H1 (cell line): Measurements from ENCODE around the gene CLRN2. TPM values are rescaled to one million over a fixed set of nuclear protein-coding genes. Genes with fewer than 3 reads are reported as not detected.
A peak's percentile ranks its signal among the peaks of the same experiment; 100 is the strongest.

Experiments used
- CTCF ChIA-PET: fragments of 300-600 bp; sonication (Branson Sonifier 250); formaldehyde crosslinking; loops from one replicate; lab custom pipeline; 2021; ENCODE audit not compliant: partially characterized antibody; lab: Charles Lee
- POLR2A ChIA-PET: fragments of 300-600 bp; sonication (Branson Sonifier 250); formaldehyde crosslinking; loops from one replicate; lab custom pipeline; 2021; ENCODE audit warnings: inconsistent platforms; ENCODE audit not compliant: partially characterized antibody; lab: Charles Lee
- DNase-seq, 2 experiments: peaks; one replicate each; pipeline versions ENCODE4 v3.0.0 to v3.0.0-alpha.2; 2010 to 2022; ENCODE audit warnings: low spot score in 2 of 2, low read depth in 1 of 2, mixed read lengths in 1 of 2
- FAIRE-seq: peaks from 2 replicates; lab custom pipeline; 2011; peaks lifted over from hg19 to GRCh38; lab: Jason Lieb, UNC
- H2AFZ ChIP-seq: 2 replicates; pipeline ENCODE4 v1.8.1; 2012; ENCODE audit warnings: low read length, inconsistent platforms
- H2AK5ac ChIP-seq: 2 replicates; pipeline ENCODE4 v1.6.1; 2013; ENCODE audit warnings: low read depth, low read length
- H2BK120ac ChIP-seq: replicated peaks from 2 replicates; pipeline ENCODE3; 2013; ENCODE audit warnings: low read depth, low read length, inconsistent platforms
- H2BK12ac ChIP-seq: 2 replicates; pipeline ENCODE4 v1.6.1; 2013; ENCODE audit warnings: low read depth, low read length
- H2BK15ac ChIP-seq: 2 replicates; pipeline ENCODE4 v1.6.1; 2013; ENCODE audit warnings: low read length
- H2BK20ac ChIP-seq: 2 replicates; pipeline ENCODE4 v1.6.1; 2013; ENCODE audit warnings: low read length
- H2BK5ac ChIP-seq: 2 replicates; pipeline ENCODE4 v1.6.1; 2013; ENCODE audit warnings: low read depth, low read length
- H3K14ac ChIP-seq: 2 replicates; pipeline ENCODE4 v1.6.1; 2013; ENCODE audit warnings: inconsistent platforms; ENCODE audit not compliant: insufficient read length
- H3K18ac ChIP-seq: 2 replicates; pipeline ENCODE4 v1.6.1; 2013; ENCODE audit warnings: low read length; ENCODE audit errors: extremely low read depth
- H3K23ac ChIP-seq: 2 replicates; pipeline ENCODE4 v1.6.1; 2013; ENCODE audit warnings: inconsistent platforms; ENCODE audit not compliant: insufficient read length
- H3K23me2 ChIP-seq: 2 replicates; pipeline ENCODE4 v1.6.1; 2013; ENCODE audit warnings: low read depth, low read length
- H3K27ac ChIP-seq: 2 replicates; pipeline ENCODE4 v1.6.1; 2011; ENCODE audit warnings: low read depth, low read length, inconsistent platforms
- H3K27me3 ChIP-seq, 4 experiments: replicated peaks in 1 of 4; 1 replicate in 1 of 4; 2 replicates in 3 of 4; pipeline versions ENCODE4 v1.6.1 to v1.8.1; 2011 to 2013; ENCODE audit warnings: low read length in 3 of 4, mild to moderate bottlenecking in 3 of 4, inconsistent platforms in 2 of 4, mixed read lengths in 2 of 4, moderate library complexity in 1 of 4; ENCODE audit not compliant: control insufficient read depth in 3 of 4, insufficient read depth in 3 of 4; ENCODE audit errors: extremely low read depth in 1 of 4
- H3K36me3 ChIP-seq, 4 experiments: 2 replicates each; pipeline versions ENCODE4 v1.6.1 to v1.8.1; 2011 to 2013; ENCODE audit warnings: mild to moderate bottlenecking in 4 of 4, low read length in 3 of 4, moderate library complexity in 2 of 4, control low read depth in 1 of 4, inconsistent platforms in 1 of 4; ENCODE audit not compliant: insufficient read depth in 4 of 4, control insufficient read depth in 2 of 4
- H3K4ac ChIP-seq: replicated peaks from 2 replicates; pipeline ENCODE3; 2013; ENCODE audit warnings: low read length, low read depth, mixed read lengths, inconsistent platforms; ENCODE audit not compliant: insufficient read length
- H3K4me1 ChIP-seq, 4 experiments: replicated peaks in 1 of 4; 1 replicate in 1 of 4; 2 replicates in 3 of 4; pipeline versions ENCODE4 v1.6.1 to v1.8.1; 2011 to 2013; ENCODE audit warnings: low read length in 3 of 4, inconsistent platforms in 2 of 4, mixed read lengths in 1 of 4; ENCODE audit not compliant: insufficient read depth in 4 of 4, control insufficient read depth in 3 of 4
- H3K4me2 ChIP-seq, 2 experiments: 2 replicates each; pipeline versions ENCODE4 v1.6.1 to v1.8.1; 2011 to 2013; ENCODE audit warnings: low read depth in 2 of 2, low read length in 2 of 2, control low read depth in 1 of 2, inconsistent platforms in 1 of 2, mild to moderate bottlenecking in 1 of 2; ENCODE audit not compliant: insufficient read depth in 1 of 2
- H3K4me3 ChIP-seq, 4 experiments: fragments of 200-600, 300-600 bp in 1 of 4; sonication (generic), shearing (Covaris generic), sonication (Bioruptor Twin) in 1 of 4; 2 replicates each; pipeline versions ENCODE4 v1.5.1 to v1.8.1; 2011 to 2016; ENCODE audit warnings: low read length in 4 of 4, low read depth in 3 of 4, control low read depth in 2 of 4, inconsistent platforms in 2 of 4, mild to moderate bottlenecking in 2 of 4, mixed read lengths in 1 of 4, moderate library complexity in 1 of 4; ENCODE audit not compliant: insufficient read depth in 2 of 4; ENCODE audit errors: extremely low read depth in 1 of 4
- H3K56ac ChIP-seq: replicated peaks from 2 replicates; pipeline ENCODE3; 2013; ENCODE audit warnings: low read depth, mild to moderate bottlenecking, mixed read lengths, low read length, inconsistent platforms; ENCODE audit not compliant: insufficient read length
- H3K79me1 ChIP-seq: 2 replicates; pipeline ENCODE4 v1.6.1; 2013; ENCODE audit warnings: low read depth, low read length, control low read depth
- H3K79me2 ChIP-seq, 2 experiments: 2 replicates each; pipeline versions ENCODE4 v1.6.1 to v1.8.1; 2012 to 2013; ENCODE audit warnings: low read length in 2 of 2, mild to moderate bottlenecking in 2 of 2, inconsistent platforms in 1 of 2; ENCODE audit not compliant: insufficient read depth in 2 of 2, control insufficient read depth in 1 of 2
- H3K9ac ChIP-seq, 4 experiments: replicated peaks in 1 of 4; 1 replicate in 1 of 4; 2 replicates in 3 of 4; pipeline versions ENCODE4 v1.6.1 to v1.8.1; 2011 to 2013; ENCODE audit warnings: low read depth in 3 of 4, low read length in 3 of 4, control low read depth in 2 of 4, mild to moderate bottlenecking in 2 of 4, moderate library complexity in 2 of 4, inconsistent platforms in 1 of 4; ENCODE audit errors: extremely low read depth in 1 of 4
- H3K9me3 ChIP-seq, 2 experiments: 2 replicates each; pipeline versions ENCODE4 v1.6.1 to v1.8.1; 2012 to 2013; ENCODE audit warnings: mild to moderate bottlenecking in 2 of 2, moderate library complexity in 2 of 2, control low read depth in 1 of 2, inconsistent platforms in 1 of 2, low read depth in 1 of 2, low read length in 1 of 2, mixed read lengths in 1 of 2; ENCODE audit not compliant: insufficient read depth in 2 of 2
- H4K20me1 ChIP-seq, 2 experiments: replicated peaks in 1 of 2; 2 replicates each; pipeline versions ENCODE3 to v1.8.1; 2011 to 2013; ENCODE audit warnings: inconsistent platforms in 2 of 2, low read length in 2 of 2, mild to moderate bottlenecking in 1 of 2; ENCODE audit not compliant: insufficient read depth in 2 of 2, control insufficient read depth in 1 of 2
- H4K5ac ChIP-seq: 2 replicates; pipeline ENCODE4 v1.6.1; 2013; ENCODE audit warnings: low read length, low read depth, mixed read lengths, inconsistent platforms; ENCODE audit not compliant: insufficient read length
- H4K8ac ChIP-seq: 2 replicates; pipeline ENCODE4 v1.8.0; 2013; ENCODE audit warnings: mild to moderate bottlenecking, moderate library complexity, low read length, inconsistent platforms; ENCODE audit not compliant: insufficient read depth; ENCODE audit errors: extremely low read depth
- H4K91ac ChIP-seq: replicated peaks from 2 replicates; pipeline ENCODE3; 2013; ENCODE audit warnings: low read length, mixed read lengths, inconsistent platforms; ENCODE audit not compliant: insufficient read length
- BCL11A ChIP-seq, 2 experiments: IDR thresholded peaks; one replicate each; pipeline ENCODE4 v1.6.1; 2011; ENCODE audit warnings: low read depth in 2 of 2, low read length in 2 of 2, mild to moderate bottlenecking in 2 of 2
- JUND ChIP-seq: IDR thresholded peaks from 2 replicates; pipeline ENCODE4 v1.6.1; 2011; ENCODE audit warnings: mild to moderate bottlenecking, improper control_type of control experiment, low read length
- WGBS, 2 experiments: shearing (Covaris generic) in 1 of 2; methylation state at CpG; one replicate each; pipeline versions ENCODE4 v1.1.6 to v1.1.7; 2013 to 2015; ENCODE audit warnings: low lambda C conversion rate in 2 of 2, mixed read lengths in 2 of 2, inconsistent platforms in 1 of 2, low coverage in 1 of 2, missing lambda C conversion rate in 1 of 2; ENCODE audit not compliant: insufficient replicate concordance in 2 of 2, insufficient coverage in 1 of 2, insufficient read length in 1 of 2; ENCODE audit errors: extremely low coverage in 1 of 2, missing lambda C conversion rate in 1 of 2; 5-methylcytosine and 5-hydroxymethylcytosine counted together
- polyA plus RNA-seq, 7 experiments: library from polyadenylated mRNA; depleted of rRNA in 3 of 7; stranded (reverse) in 5 of 7; unstranded in 2 of 7; fragments of >200 nt in 5 of 7; fragments of 200-250 nt in 2 of 7; gene quantifications; 1 replicate in 5 of 7; 2 replicates in 1 of 7; 4 replicates in 1 of 7; pipeline versions ENCODE4 v1.2.1 to v1.2.3, GENCODE V29; 2011 to 2013; ENCODE audit warnings: missing spikeins in 2 of 7, mixed read lengths in 2 of 7
- total RNA-seq: library from RNA; stranded (reverse); fragmentation: NEBNext Ultra II Directional; extraction: Animal tissue kit (Norgen Biotek cat#: 25700); gene quantifications from 2 replicates; pipeline ENCODE4 v1.2.1, GENCODE V29; 2021

Gene CLRN2
- total and polyA plus RNA-seq, 2 of the 8 experiments (the other 6 are each of a cell fraction or from before 2014, with no cell fraction given): not detected

GRCh38 chr4:17494258-17495190 is 20.4 kb upstream of the CLRN2 start:
- no peak overlapping the region for H3K4me2 ChIP-seq
- peaks cover 0 to 15% (median 2%) of the 10 kb centered on the region in 4 experiments; a peak in 5 of 8 replicates for H3K36me3 ChIP-seq
- no peak overlapping the region for H4K8ac ChIP-seq
- H2BK20ac ChIP-seq: no peak overlapping the region
- CTCF ChIA-PET: interaction anchor here (0.7 to 1.5 kb wide), 6 partner anchors 7 to 107 kb away, joined by 3 to 4 read pairs (median 3); no protein-coding TSS in a partner anchor
- H3K4me3 ChIP-seq: no peak overlapping the region
- H3K56ac ChIP-seq: no peak overlapping the region
- H2BK5ac ChIP-seq: no peak overlapping the region
- POLR2A ChIA-PET: interaction anchor here (1.0 to 1.7 kb wide), 3 partner anchors 8 to 13 kb away, joined by 3 to 4 read pairs (median 3); no protein-coding TSS in a partner anchor
- H2AK5ac ChIP-seq: no peak overlapping the region
- H2BK120ac ChIP-seq: no peak overlapping the region
- peaks cover 0 to 6% (median 4%) of the 10 kb centered on the region in 4 experiments; a peak in 4 of 7 replicates for H3K4me1 ChIP-seq
- no peak overlapping the region for H4K91ac ChIP-seq
- H4K5ac ChIP-seq: no peak overlapping the region
- FAIRE-seq (no peak), DNase-seq (no peak)
- 92% methylated on average over 10 of the region's 10 CpGs; no CpG with 5 or more reads in 1 of the 2 experiments for WGBS, 2 experiments
- no peak overlapping the region for H3K18ac ChIP-seq
- peak; percentile 38; the same call in 1 of the 2 replicates for TF ChIP-seq JUND
- no peak for TF ChIP-seq BCL11A (IDR thresholded peaks at IDR 0.05; ENCODE audit: low read depth in 2 of 2, low read length in 2 of 2)
- no peak overlapping the region for H2BK15ac ChIP-seq
- 0 out of 2 replicates have a peak, but pooled peaks cover 1% of the 10 kb centered on the region for H3K23me2 ChIP-seq
- no peak overlapping the region for H2AFZ ChIP-seq
- no peak overlapping the region for H3K9ac ChIP-seq
- H3K9me3 ChIP-seq: no peaks in the 10 kb centered on the region
- H3K79me1 ChIP-seq: peaks cover 3% of the 10 kb centered on the region
- H3K27ac ChIP-seq: no peak overlapping the region
- peaks cover 0 to 4% of the 10 kb centered on the region in 2 experiments for H4K20me1 ChIP-seq
- no peak overlapping the region for H3K23ac ChIP-seq
- no peaks in the 10 kb centered on the region for H3K79me2 ChIP-seq
- no peak overlapping the region for H3K14ac ChIP-seq
- no peaks in the 10 kb centered on the region for H3K27me3 ChIP-seq
- H2BK12ac ChIP-seq: no peak overlapping the region
- no peak overlapping the region for H3K4ac ChIP-seq
